ENCODE measurements around the gene SLC39A13. TPM values are rescaled to one million over a fixed set of nuclear protein-coding genes. Genes with fewer than 3 reads are reported as not detected.

Gene SLC39A13
- total RNA-seq, 1 donor from 2014 or later: 16.7 TPM

Small RNAs within 50 kb of the gene (small RNA-seq; reads per million reads assigned to genes)
- gene MIR4487: not detected

Other genes with a start within 250 kb of the SLC39A13 start
- gene ARFGAP2, start 231.7 kb upstream of the SLC39A13 start, total RNA-seq: 105 TPM
- 127 TPM for gene PACSIN3, start 222.2 kb upstream of the SLC39A13 start, total RNA-seq
- 7.8 TPM for gene DDB2, start 193.6 kb upstream of the SLC39A13 start, total RNA-seq
- 11.5 TPM for gene ACP2, start 159.8 kb upstream of the SLC39A13 start, total RNA-seq
- gene NR1H3, start 150.6 kb upstream of the SLC39A13 start, total RNA-seq: 23.5 TPM
- gene MADD, start 138.5 kb upstream of the SLC39A13 start, total RNA-seq: 15.7 TPM
- 1.6 TPM for gene MYBPC3, start 55.9 kb upstream of the SLC39A13 start, total RNA-seq
- 2.6 TPM for gene SPI1, start 30.0 kb upstream of the SLC39A13 start, total RNA-seq
- gene PSMC3, start 17.8 kb downstream of the SLC39A13 start, total RNA-seq: 146 TPM
- 44.9 TPM for gene RAPSN, start 40.5 kb downstream of the SLC39A13 start, total RNA-seq
- 74.6 TPM for gene CELF1, start 144.5 kb downstream of the SLC39A13 start, total RNA-seq
- gene PTPMT1, start 157.0 kb downstream of the SLC39A13 start, total RNA-seq: 18.8 TPM
- gene KBTBD4, start 170.4 kb downstream of the SLC39A13 start, total RNA-seq: 19.8 TPM
- gene NDUFS3, start 170.5 kb downstream of the SLC39A13 start, total RNA-seq: 95.5 TPM
- 2.1 TPM for gene FAM180B, start 178.1 kb downstream of the SLC39A13 start, total RNA-seq
- gene C1QTNF4, start 185.8 kb downstream of the SLC39A13 start, total RNA-seq: 6.8 TPM
- gene MTCH2, start 234.0 kb downstream of the SLC39A13 start, total RNA-seq: 41.2 TPM

All from skeletal muscle tissue (tissue), 2 donors.